ENCODE data around the gene S1PR4.

Gene S1PR4

DNA sequence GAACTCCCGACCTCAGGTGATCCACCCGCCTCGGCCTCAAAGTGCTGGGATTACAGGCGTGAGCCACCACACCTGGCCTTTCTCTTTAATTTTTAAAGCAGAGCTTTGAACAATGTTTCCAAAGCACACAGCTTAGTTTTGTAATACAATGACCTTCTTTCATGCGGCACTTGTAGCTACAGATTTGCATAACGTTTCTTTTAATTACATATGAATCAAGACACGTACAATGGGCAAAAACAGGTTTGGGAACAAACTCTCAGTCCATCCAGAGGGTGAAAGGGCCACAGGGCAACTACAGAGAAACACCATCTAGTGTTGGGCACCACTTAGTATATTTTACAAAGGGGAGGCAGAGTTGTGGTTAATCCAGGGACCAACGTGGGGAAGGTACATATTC, 19.0 kb upstream of the S1PR4 start:
- Histone ChIP-seq H2BK5ac (ENCODE audit: low read depth, low read length, poor library complexity) (no peak overlapping the region), H2AK5ac (ENCODE audit: low read length) (no peak overlapping the region), H3K4me3 (ENCODE audit: low read depth, low read length) (no peak overlapping the region), H2BK120ac (ENCODE audit: insufficient read depth, low read length, poor library complexity) (no peak overlapping the region), H3K14ac (ENCODE audit: low read length) (no peak overlapping the region), H4K12ac (ENCODE audit: low read depth, low read length) (no peak overlapping the region), H3K27ac (ENCODE audit: low read depth, low read length) (no peak overlapping the region), H4K91ac (ENCODE audit: low read depth, low read length) (no peak overlapping the region), H3K79me1 (ENCODE audit: low read length) (peaks cover 3% of the 10 kb centered on the region), H2BK12ac (ENCODE audit: low read length) (no peak overlapping the region), H3K27me3 (ENCODE audit: insufficient read depth, low read length) (no peaks in the 10 kb centered on the region), H3K79me2 (ENCODE audit: control insufficient read depth, insufficient read depth, low read length, poor library complexity) (no peaks in the 10 kb centered on the region), H4K8ac (ENCODE audit: low read depth, low read length) (no peak overlapping the region), H3K4ac (ENCODE audit: low read depth, low read length) (no peak overlapping the region), H3K9ac (ENCODE audit: low read length) (no peak overlapping the region), H3K9me3 (ENCODE audit: insufficient read depth, low read depth, low read length) (peaks cover 6% of the 10 kb centered on the region), H2AFZ (ENCODE audit: insufficient read depth, low read length, poor library complexity) (no peak overlapping the region), H3K4me2 (ENCODE audit: low read length) (no peak overlapping the region), H3K36me3 (ENCODE audit: control insufficient read depth in 1 of 2, insufficient read depth in 2 of 2, low read length in 2 of 2) (no peaks in the 10 kb centered on the region), H3K23ac (ENCODE audit: low read length) (no peak overlapping the region), H3K18ac (ENCODE audit: low read length) (no peak overlapping the region), H3K4me1 (ENCODE audit: control insufficient read depth in 1 of 2, insufficient read depth in 2 of 2, low read length in 2 of 2) (peaks cover 4 to 9% of the 10 kb centered on the region in 2 experiments)
- no CpG with 5 or more reads among the region's 8 CpGs for WGBS (ENCODE audit: extremely low coverage, insufficient coverage, insufficient read length)
- no peak for DNase-seq

DNA sequence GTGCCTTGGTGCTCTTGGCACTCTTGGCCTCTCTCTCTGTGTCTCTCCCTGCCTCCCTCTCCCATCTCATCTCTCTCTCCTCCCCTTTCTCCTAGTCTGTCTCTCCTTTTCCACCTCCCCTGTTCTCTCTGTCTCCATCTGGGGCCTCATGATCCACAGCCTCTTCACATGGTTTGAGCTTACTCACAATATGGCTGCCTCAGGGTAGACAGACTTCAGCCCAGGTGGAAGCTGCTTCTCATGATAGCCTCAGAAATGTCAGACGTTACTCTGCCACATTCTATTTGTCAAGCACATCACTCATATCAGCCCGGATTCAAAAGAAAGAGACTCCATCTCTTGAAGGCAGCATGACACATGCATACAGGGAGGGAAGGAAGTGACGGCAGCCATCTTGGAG, 18.4 kb upstream of the S1PR4 start:
- DNase-seq: no peak
- no peaks in the 10 kb centered on the region for H3K79me2 ChIP-seq (ENCODE audit: control insufficient read depth, insufficient read depth, low read length, poor library complexity)
- H3K4ac ChIP-seq (ENCODE audit: low read depth, low read length): no peak overlapping the region
- no peak overlapping the region for H3K4me3 ChIP-seq (ENCODE audit: low read depth, low read length)
- no peak overlapping the region for H3K9ac ChIP-seq (ENCODE audit: low read length)
- no peak overlapping the region for H4K91ac ChIP-seq (ENCODE audit: low read depth, low read length)
- no peak overlapping the region for H2BK5ac ChIP-seq (ENCODE audit: low read depth, low read length, poor library complexity)
- H2BK12ac ChIP-seq (ENCODE audit: low read length): no peak overlapping the region
- no peak overlapping the region for H3K4me2 ChIP-seq (ENCODE audit: low read length)
- WGBS (ENCODE audit: extremely low coverage, insufficient coverage, insufficient read length): no CpG with 5 or more reads among the region's 3 CpGs
- no peak overlapping the region for H3K14ac ChIP-seq (ENCODE audit: low read length)
- H3K27ac ChIP-seq (ENCODE audit: low read depth, low read length): no peak overlapping the region
- peaks cover 5% of the 10 kb centered on the region for H3K9me3 ChIP-seq (ENCODE audit: insufficient read depth, low read depth, low read length)
- H3K23ac ChIP-seq (ENCODE audit: low read length): no peak overlapping the region
- H3K4me1 ChIP-seq (ENCODE audit: control insufficient read depth in 1 of 2, insufficient read depth in 2 of 2, low read length in 2 of 2): peaks cover 0 to 3% of the 10 kb centered on the region in 2 experiments
- H3K18ac ChIP-seq (ENCODE audit: low read length): no peak overlapping the region
- H3K27me3 ChIP-seq (ENCODE audit: insufficient read depth, low read length): no peaks in the 10 kb centered on the region
- no peaks in the 10 kb centered on the region for H3K36me3 ChIP-seq (ENCODE audit: control insufficient read depth in 1 of 2, insufficient read depth in 2 of 2, low read length in 2 of 2)
- H4K8ac ChIP-seq (ENCODE audit: low read depth, low read length): no peak overlapping the region
- H2BK120ac ChIP-seq (ENCODE audit: insufficient read depth, low read length, poor library complexity): no peak overlapping the region
- H3K79me1 ChIP-seq (ENCODE audit: low read length): no peaks in the 10 kb centered on the region
- H2AFZ ChIP-seq (ENCODE audit: insufficient read depth, low read length, poor library complexity): no peak overlapping the region
- no peak overlapping the region for H4K12ac ChIP-seq (ENCODE audit: low read depth, low read length)
- no peak overlapping the region for H2AK5ac ChIP-seq (ENCODE audit: low read length)

GRCh38 chr19:3161453-3161852, 17.1 kb upstream of the S1PR4 start:
- H3K27me3 ChIP-seq (ENCODE audit: insufficient read depth, low read length): no peaks in the 10 kb centered on the region
- no peak overlapping the region for H3K9ac ChIP-seq (ENCODE audit: low read length)
- H2BK12ac ChIP-seq (ENCODE audit: low read length): no peak overlapping the region
- no peak overlapping the region for H2BK5ac ChIP-seq (ENCODE audit: low read depth, low read length, poor library complexity)
- no peaks in the 10 kb centered on the region for H3K4me1 ChIP-seq (ENCODE audit: control insufficient read depth in 1 of 2, insufficient read depth in 2 of 2, low read length in 2 of 2)
- peaks cover 3% of the 10 kb centered on the region for H3K9me3 ChIP-seq (ENCODE audit: insufficient read depth, low read depth, low read length)
- no peak overlapping the region for H4K8ac ChIP-seq (ENCODE audit: low read depth, low read length)
- H4K12ac ChIP-seq (ENCODE audit: low read depth, low read length): no peak overlapping the region
- no CpG with 5 or more reads among the region's 4 CpGs for WGBS (ENCODE audit: extremely low coverage, insufficient coverage, insufficient read length)
- H3K4ac ChIP-seq (ENCODE audit: low read depth, low read length): no peak overlapping the region
- H3K4me2 ChIP-seq (ENCODE audit: low read length): no peak overlapping the region
- no peaks in the 10 kb centered on the region for H3K79me1 ChIP-seq (ENCODE audit: low read length)
- H3K14ac ChIP-seq (ENCODE audit: low read length): no peak overlapping the region
- H3K23ac ChIP-seq (ENCODE audit: low read length): no peak overlapping the region
- H2AK5ac ChIP-seq (ENCODE audit: low read length): no peak overlapping the region
- no peak overlapping the region for H3K4me3 ChIP-seq (ENCODE audit: low read depth, low read length)
- peak in 1 of 2 donors; percentile 57 for DNase-seq
- H2BK120ac ChIP-seq (ENCODE audit: insufficient read depth, low read length, poor library complexity): no peak overlapping the region
- no peaks in the 10 kb centered on the region for H3K79me2 ChIP-seq (ENCODE audit: control insufficient read depth, insufficient read depth, low read length, poor library complexity)
- H4K91ac ChIP-seq (ENCODE audit: low read depth, low read length): no peak overlapping the region
- no peak overlapping the region for H3K18ac ChIP-seq (ENCODE audit: low read length)
- no peak overlapping the region for H3K27ac ChIP-seq (ENCODE audit: low read depth, low read length)
- H3K36me3 ChIP-seq (ENCODE audit: control insufficient read depth in 1 of 2, insufficient read depth in 2 of 2, low read length in 2 of 2): no peaks in the 10 kb centered on the region
- H2AFZ ChIP-seq (ENCODE audit: insufficient read depth, low read length, poor library complexity): no peak overlapping the region

GRCh38 chr19:3162418-3163229, 15.9 kb upstream of the S1PR4 start:
- H4K12ac ChIP-seq (ENCODE audit: low read depth, low read length): no peak overlapping the region
- no peaks in the 10 kb centered on the region for H3K4me1 ChIP-seq (ENCODE audit: control insufficient read depth in 1 of 2, insufficient read depth in 2 of 2, low read length in 2 of 2)
- H3K18ac ChIP-seq (ENCODE audit: low read length): no peak overlapping the region
- H3K4me3 ChIP-seq (ENCODE audit: low read depth, low read length): no peak overlapping the region
- H2BK120ac ChIP-seq (ENCODE audit: insufficient read depth, low read length, poor library complexity): no peak overlapping the region
- no peak overlapping the region for H3K27ac ChIP-seq (ENCODE audit: low read depth, low read length)
- H3K4me2 ChIP-seq (ENCODE audit: low read length): no peak overlapping the region
- no peaks in the 10 kb centered on the region for H3K27me3 ChIP-seq (ENCODE audit: insufficient read depth, low read length)
- no peak overlapping the region for H2BK5ac ChIP-seq (ENCODE audit: low read depth, low read length, poor library complexity)
- H4K8ac ChIP-seq (ENCODE audit: low read depth, low read length): no peak overlapping the region
- H3K4ac ChIP-seq (ENCODE audit: low read depth, low read length): no peak overlapping the region
- no peak overlapping the region for H4K91ac ChIP-seq (ENCODE audit: low read depth, low read length)
- no peak overlapping the region for H2AFZ ChIP-seq (ENCODE audit: insufficient read depth, low read length, poor library complexity)
- H2BK12ac ChIP-seq (ENCODE audit: low read length): no peak overlapping the region
- H3K9ac ChIP-seq (ENCODE audit: low read length): no peak overlapping the region
- H3K14ac ChIP-seq (ENCODE audit: low read length): no peak overlapping the region
- H3K23ac ChIP-seq (ENCODE audit: low read length): no peak overlapping the region
- no peaks in the 10 kb centered on the region for H3K79me1 ChIP-seq (ENCODE audit: low read length)
- DNase-seq: peak in 1 of 2 donors; percentile 26
- no peaks in the 10 kb centered on the region for H3K79me2 ChIP-seq (ENCODE audit: control insufficient read depth, insufficient read depth, low read length, poor library complexity)
- H3K9me3 ChIP-seq (ENCODE audit: insufficient read depth, low read depth, low read length): peaks cover 3% of the 10 kb centered on the region
- no CpG with 5 or more reads among the region's 38 CpGs for WGBS (ENCODE audit: extremely low coverage, insufficient coverage, insufficient read length)
- H3K36me3 ChIP-seq (ENCODE audit: control insufficient read depth in 1 of 2, insufficient read depth in 2 of 2, low read length in 2 of 2): no peaks in the 10 kb centered on the region
- no peak overlapping the region for H2AK5ac ChIP-seq (ENCODE audit: low read length)

All from trophoblast cell (in vitro differentiated cells and primary cell).